Stimulated activated CD8-positive, alpha-beta memory T cell treated with anti-CD3 and anti-CD28 coated beads, Interleukin-4, amount 100 ng/mL, for 4 hours (primary cell): ENCODE measurements around the gene AGAP1.

Source experiments
- DNase-seq, 2 donors: peaks; one replicate each; pipeline ENCODE4 v3.0.0-alpha.2; 2020; ENCODE audit warnings: low read depth in 2 of 2, low spot score in 1 of 2

AGAP1 gene

DNA sequence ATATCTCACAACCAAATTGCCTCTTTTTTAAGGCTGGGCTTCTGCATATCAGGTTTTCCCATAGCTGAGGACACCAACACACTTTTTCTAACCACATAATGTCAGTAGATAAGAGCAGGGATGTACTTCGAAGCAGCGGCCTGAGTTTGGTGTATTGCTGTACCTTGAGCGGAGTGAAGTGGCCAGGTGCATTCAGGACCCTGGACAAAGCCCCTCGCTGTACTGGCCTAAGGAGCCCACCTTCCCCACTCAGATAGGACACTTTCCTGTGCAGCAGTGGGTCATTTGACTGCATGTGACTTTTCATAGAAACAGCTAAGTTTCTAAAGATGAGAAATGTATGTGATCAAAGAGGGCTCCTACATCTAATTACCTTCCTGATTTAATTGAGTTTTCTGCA is 461.8 kb downstream of the AGAP1 start:
- no peak for DNase-seq

DNA sequence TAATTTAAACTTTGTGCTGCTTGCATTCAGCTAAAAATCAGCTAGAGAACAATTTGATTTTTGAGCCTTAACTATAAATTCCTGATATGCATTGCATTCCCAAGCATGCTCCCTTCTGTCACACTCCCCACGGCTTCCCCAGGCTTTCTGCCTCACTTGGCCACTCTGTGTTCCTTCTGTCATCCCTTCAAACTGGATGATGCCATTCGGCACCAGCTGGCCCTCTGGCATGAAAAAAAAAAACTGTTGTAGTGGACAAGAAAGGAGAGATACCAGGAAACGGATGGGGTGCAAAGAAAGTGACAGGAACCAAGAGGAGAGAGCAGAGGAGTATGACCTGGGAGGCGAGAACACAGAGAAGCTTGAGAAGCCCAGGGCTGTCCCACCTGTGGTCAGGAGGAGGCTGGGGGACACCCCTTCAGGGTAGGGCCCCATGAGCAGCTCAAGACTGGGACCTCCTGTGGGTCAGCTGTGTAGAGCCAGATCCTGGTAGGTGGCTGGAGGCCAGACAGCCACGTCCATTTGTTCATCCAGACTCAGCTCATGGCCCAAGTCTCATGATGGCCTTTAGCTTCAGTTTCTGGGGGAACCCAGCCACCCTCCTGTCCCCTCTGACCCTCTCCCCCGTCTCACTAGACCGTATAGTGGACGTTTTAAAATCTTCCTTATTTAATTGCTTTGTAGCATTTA is 462.6 kb downstream of the AGAP1 start:
- no peak for DNase-seq

DNA sequence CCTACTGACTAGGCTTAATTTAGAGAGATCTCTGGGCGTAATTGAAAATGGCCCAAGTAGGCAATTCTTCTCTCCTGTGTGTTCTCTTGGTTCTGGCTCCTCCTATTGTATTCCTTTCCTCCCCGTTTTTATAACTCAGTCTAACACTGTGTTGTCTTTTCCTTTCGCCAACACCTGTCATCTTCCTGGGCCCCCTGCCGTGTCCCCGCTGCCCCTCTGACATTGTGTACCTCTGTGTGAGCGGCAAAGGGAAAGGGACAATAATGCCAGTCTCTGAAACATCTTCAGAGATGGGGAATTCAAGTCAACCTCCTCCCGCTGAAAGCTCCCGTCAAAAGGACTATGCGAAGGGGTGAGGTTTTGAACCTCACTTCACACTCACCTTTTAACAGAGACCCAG is 463.4 kb downstream of the AGAP1 start:
- no peak for DNase-seq

DNA sequence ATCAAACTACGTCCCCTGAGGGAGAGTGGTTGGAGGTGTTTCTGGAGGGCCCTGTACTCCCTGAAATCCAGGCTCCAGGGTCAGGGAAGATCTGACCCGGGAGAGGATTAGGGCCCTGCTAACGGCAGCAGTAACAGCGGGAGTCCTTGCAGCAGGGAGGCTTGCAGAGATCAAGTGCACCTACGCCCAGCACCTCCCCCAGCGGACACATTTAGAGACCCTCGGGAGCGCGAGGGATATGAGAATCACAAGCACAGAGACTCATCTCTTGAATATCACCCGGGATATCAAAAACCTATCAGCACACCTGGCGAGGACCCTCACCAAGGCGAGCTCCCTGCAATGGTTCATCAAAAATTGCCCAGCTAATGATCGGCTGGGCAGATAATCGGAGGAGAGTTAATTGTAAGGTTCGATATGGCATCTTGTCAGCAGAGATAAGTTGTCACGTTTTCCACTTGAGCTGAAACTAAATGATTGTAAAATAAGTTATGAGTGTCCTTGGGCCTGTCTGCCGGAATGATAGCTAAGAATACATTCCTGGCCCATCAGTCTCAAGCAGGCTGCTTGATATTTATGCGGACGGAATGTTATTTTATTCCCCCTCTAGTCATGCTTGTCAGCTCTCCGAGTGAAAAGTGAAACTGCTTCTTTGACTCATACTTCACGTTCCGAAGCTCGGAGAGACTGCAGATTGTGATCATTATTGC is 464.5 kb downstream of the AGAP1 start:
- no peak for DNase-seq

DNA sequence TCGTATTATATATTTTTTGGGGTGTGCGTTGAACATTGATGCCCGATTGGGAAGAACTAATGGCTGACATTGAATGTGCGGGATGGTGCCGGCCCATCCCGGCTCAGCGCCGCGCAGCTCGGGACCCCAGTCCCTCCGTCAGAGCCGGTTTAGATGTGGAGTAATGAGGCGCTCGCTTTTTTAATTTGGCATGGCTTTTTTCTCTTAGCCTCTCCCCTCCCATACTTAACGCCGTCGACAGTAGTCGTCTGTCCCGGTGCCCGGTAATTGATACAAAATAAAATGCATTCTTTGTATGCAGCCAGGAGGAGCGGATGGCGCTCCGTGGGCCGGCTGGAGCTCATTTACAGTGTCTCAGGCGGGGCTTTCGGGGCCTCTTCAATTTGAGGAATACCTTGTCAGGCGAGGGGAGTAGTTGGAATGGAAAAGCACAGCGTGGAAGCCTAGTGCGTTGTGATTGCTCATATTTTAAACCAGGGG is 465.1 kb downstream of the AGAP1 start:
- no peak for DNase-seq

DNA sequence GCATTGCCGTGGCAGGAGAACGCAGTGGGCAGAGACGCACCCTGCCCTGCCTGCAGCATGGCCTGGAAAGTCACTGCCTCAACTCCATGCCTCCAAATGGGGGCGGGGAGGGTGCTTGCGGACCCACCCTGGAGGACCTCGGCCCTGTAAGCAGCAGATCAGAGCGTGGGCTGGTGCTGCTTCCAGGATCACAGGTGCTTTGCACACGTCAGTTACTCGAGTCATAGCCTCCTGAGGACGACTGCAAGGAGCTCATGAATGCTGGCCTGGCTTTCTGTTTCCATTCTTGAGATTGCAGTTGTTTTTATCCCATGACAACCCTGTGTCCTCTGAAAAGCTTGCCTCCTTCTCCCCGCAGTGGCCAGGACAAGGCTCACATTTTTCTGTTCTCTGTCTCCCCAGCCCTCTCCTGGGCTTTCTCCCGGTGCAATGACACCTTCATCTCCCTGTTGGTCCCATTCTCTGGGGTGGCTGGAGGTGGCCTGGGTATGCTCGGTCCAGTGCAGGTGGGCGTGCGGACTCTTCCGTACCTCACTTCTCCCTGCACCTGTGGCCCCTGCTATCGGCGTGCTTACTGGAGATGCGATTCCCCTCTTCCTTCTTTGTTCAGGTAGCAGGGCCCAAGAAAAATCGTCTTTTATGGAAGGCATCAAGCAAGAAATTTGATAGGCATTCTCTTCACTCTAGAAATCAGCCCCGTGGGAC is 466.3 kb downstream of the AGAP1 start:
- DNase-seq = no peak

DNA sequence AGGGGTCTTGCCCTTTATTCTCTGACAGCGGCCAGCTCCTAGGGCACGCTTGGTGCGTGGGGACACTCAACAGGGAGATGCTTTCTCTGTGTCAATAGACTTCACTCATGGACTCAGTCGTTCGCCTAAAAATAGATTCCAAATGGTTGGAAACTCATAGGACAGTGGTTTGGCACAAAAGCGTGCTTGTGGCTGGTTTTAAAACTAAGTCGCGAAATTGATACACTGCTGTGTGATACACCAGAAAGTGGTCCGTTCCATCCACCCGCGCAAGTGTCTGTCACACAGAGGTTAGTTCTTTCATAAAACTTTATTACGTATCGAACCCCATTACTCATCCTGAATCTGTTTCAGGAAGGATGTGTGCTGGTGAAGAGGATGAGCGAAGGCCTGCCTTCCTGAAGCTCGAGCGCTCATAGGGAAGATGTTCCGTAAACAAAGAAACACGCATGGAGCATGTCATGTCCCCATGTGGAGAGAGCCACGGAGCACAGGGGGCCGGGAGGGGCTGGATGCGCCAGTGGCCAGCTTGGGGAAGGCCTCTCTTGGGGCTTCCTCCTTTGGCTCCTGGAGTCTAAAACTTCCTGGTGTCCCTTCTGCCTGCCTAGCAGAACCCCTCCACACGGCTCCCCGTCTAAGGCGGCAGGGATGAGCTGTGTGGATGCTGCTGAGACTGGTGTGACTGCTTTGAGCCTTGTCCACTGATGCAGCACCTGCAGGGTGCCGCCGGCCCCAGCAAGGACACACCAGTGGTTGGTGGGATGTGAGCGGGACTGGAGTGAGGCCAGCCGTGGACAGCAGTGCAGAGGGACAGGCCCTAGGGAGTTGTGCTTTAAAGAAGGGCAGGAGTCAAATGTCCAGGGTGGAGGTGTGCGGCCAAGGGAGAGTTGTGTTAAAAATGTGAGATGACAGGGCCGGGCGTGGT is 467.1 kb downstream of the AGAP1 start:
- no peak for DNase-seq

DNA sequence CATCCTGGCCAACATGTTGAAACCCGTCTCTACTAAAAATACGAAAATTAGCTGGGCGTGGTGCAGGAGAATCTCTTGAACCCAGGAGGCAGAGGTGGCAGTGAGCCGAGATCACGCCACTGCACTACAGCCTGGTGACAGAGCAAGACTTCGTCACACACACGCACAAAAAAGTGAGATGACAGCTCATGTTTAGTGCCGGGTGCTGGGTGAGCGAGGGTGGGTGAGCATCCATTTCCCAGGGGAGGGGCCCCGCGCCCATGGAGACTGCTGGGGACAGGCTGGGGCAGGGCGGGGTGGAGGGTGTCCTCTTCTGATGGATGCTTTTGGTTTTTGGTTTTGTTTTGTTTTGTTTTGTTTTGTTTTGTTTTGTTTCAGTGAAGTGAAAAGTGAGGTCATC is 467.9 kb downstream of the AGAP1 start:
- no peak for DNase-seq

DNA sequence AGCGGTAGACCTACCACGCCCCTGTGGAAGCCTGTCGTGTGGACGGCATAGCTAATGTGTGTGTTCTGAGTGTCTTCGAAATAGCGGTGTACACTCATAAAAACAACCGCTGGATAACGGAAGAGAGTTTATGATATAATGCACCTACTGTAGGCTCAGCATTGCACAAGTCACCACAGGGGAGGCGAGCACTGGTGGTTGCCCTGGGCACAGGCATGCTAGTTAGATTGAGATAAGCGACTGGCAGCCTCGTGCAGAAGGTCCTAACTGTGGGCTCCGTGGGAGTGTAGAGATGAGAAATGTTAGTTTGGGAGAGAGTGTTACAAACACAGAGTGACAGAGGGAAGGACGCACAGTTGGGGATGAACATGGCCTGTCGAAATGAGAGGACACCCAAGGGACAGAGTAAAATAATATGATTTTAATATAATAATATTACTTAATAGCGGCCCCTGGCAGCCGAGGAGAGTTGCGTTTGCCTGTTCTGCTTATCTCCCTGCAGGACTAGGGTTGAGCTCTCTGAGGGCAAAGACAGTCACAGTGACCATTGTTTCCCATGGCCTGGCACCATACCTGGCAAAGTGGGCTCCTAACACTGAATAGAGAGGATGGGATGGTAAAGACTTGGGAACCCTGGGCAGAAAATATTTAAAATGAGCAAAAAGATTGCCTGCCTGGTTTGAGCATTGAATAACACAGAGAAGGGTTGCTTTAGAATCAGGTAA is 470.2 kb downstream of the AGAP1 start:
- no peak for DNase-seq

DNA sequence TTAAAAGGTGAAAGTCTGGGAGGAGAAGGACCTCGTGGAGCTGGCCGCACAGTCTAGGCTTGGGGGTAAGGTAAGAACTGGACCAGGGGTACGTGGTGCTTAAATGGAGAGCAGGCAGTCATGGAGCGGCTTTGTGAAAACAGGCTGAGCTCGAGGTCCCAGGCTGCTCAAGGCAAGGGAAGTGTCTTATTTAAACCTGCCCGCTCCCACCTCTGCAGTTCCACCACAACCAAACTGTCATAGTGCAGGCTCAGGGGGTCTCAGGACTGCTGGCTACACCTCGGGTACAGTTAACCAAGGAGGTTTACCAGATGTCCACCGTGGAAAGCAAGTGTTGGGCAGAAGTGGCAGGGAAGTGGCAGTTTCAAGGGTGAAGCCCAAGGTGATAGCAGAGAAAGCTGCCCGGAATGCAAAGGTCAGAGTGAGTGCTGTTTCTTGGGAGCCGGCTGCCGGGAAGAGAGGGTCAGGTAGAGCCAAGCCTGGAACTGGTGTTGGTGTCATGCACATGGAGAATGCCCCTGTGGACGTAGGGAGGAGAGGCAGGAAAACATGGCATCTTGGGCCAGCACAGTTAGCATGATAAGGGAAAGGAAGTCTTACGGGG is 471.0 kb downstream of the AGAP1 start:
- DNase-seq = no peak

DNA sequence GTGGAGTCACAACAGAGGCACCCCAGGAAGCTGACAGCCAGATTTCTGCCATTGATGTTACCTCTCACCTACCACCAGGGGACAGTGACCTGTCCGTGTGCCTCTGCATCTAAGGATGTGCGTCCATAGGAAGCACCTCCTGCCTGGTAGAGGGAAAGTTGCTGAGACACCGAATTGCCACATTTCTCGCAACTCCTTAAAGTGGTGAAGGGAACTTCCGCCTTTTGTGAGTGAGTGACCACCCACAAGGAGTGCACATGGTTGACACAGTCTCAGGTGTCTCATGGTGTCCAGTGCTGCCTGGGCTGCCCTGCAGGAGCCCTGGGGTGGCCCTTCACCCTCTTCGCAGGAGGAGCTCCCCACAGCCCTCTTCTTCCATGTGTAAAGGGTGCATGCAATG is 472.6 kb downstream of the AGAP1 start:
- DNase-seq = no peak

DNA sequence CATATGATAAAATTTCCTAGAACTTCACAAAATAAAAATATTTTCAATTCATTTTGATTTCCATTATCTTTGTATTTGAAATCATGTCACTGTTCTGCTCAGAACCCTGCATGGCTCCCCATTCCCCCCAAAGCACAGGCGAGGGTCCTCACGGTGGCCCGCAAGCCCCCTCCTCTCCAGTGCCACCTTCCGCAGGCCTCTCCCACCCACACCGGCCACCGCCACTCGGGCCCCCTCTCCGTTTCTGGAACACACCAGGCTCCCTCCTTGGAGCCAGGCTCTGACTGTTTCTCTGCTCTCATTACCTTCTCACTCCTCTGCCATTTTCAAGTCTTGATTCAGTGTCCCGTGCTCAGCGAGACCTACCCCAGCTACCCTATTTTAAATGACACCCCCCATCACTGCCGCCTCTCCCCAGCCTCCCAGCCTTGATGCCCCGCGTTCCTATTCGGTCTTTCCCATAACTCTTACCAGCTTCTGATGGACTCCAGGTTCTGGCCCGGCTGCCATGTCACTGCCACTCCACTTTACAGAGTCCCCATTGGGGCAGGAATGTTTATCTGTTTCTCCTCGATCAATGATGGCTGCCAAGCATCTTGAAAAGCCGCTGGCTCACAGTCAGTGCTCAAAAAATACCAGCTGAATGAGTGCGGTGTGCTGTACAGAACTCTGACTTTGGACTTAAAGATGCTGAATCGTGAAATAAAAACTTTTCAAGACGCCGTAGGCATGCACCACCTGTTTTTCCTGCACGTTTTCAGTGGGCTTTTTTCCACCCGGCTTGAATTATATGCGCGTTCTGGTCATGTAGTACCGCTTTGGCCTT is 473.3 kb downstream of the AGAP1 start:
- DNase-seq = no peak

DNA sequence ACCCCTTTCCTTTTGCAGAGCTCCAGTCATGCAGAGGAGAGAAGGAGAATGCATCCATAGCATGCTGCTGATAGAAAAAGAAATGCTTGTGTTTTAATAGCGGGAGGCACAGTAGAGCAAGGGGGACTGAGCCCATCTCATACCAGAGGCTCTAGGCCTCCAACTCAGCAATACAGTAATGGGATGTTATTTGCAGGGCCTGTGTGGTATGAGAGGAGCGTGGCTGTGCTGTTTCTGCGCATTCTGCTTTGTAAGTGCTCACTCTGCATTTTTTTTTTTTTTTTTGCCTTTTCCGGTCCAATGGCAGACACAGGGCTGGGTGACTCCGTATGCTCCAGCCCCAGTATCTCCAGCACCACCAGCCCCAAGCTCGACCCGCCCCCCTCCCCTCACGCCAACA is 474.3 kb downstream of the AGAP1 start:
- no peak for DNase-seq

DNA sequence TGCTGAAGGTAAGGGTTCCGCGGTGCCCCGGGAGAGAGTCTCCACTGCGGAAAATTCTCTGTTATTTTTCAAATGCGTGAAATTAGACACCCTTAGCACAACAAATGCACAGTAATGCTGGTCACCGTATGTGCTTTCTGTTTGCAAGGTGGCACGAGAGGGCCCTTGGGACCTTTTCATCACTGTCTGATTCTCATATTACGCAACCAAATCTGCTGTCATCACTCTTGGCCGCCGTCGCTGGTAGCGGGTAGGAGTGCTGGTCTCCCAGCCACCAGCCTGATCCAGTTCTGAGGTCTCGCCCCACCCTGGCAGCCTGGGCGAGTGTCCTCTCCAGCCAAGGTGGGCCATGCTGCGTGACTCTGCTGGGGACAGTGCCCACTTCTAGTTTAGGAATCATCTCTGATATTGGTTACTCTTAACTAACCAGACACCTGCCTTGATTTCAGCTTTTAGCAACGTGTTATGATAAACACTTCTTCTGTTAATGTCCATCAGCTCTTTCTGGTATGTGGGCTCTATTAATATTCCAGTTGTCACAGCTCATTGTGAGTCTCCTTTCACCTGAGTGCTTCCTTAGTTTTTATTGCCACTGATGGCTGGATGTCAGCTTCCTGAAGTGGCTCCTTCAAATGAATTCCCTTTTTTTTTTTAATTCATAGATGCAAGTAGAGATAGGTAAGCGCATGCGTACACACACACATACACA is 474.9 kb downstream of the AGAP1 start:
- no peak for DNase-seq

DNA sequence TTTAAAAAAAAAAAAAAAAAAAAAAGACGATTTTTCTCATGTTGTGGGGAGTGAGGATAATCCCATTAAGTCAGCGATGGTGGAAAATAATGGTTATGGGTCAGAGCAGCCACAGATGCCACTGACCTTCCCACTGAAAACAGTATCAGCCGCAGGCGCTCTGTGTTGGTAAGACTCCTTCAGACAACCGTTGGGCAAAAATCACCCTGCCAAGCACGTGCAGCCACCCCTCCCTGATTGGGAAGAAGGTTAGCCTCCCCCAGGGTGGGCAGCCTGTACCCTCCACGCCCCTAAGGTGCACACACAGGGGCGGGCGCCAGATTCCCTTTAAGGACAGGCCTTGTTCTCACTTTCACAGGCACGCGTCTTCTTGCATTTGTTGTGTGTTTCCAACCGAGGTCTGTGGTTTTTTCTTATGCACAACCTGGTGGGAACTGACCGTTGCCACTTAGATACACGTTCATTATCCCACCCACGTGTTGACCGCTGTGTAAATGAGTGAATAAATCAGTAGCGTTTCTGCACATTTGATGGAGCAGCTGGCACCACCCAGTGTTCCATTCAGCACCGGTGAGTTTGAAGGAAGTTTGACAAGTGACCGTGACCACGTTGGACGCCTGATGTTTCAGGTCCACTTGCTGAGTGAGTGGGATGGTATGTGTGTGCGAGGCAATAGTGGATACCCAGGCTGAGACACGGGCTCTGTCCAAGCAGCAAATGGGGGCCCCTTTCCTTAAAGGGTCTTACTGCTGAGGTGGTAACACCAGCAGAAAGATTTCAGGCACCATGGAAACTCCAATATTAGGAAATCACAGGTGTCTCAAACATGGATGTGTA is 476.6 kb downstream of the AGAP1 start:
- DNase-seq = no peak

DNA sequence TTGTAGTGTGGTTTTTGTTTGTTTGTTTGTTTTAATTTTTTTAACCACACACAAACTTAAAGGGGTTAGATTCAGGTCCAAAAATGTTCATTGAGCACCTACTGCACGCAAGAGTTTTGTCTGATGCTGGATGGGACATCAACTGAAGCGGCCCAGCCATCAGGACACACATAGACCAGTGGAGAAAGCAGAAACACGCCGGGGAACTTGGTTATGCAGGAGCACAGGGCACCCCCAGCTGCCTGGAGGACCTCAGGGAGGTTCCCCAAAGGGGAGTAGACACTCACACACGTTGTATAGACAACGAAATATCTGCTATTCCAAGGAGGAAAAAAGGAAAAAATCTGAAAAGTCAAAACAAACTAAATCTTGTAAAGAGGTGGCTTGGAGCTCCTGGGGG is 482.7 kb downstream of the AGAP1 start:
- DNase-seq = no peak

DNA sequence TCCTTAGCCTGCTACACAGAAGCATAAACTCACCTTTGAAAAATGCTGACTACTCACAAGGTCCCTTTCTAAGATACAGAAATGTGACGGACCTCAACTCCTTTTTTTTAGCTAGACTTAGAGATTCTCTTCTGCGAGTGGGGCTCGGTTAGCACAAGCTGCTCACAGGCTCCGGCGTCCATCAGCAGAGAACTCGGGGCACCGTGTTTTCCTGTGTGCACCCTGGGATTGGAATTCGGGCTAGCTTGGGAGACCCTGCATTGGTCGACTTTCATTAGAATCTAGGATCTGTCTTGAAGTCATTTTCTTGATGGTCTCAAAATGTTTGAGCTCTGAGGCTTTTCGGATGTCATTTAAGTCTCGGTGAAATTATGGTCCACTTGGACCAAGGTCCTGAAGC is 483.1 kb downstream of the AGAP1 start:
- no peak for DNase-seq

DNA sequence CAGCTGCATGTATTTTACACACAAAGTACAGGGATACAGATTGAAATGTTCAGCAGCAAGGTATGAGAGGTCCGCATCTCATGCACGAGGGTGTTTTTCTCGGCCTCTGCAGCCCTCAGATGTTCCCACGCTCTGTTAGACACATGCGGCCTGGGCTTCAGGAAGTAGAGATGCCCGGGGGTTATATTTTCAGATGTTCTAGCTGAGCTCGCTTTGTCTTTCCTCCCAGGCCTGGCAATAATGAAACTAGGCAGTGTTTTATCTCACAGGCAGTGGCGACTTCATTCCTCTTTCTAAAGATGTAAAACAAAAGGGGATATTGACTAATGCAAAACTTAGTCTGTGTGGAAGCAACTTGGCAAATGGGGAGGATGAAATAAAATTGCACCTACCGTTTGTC is 483.6 kb downstream of the AGAP1 start:
- DNase-seq = no peak
